ENCODE measurements around the gene PLEKHA8.

PLEKHA8 gene

GRCh38 chr7:29998489-29998888, 29.7 kb upstream of the PLEKHA8 start:
- no peaks in the 10 kb centered on the region for H3K36me3 ChIP-seq (ENCODE audit: control insufficient read depth, insufficient read depth, low read length)
- H3K9me3 ChIP-seq (ENCODE audit: control insufficient read depth, low read length) = no peaks in the 10 kb centered on the region
- no peaks in the 10 kb centered on the region for H3K27me3 ChIP-seq (ENCODE audit: control insufficient read depth, insufficient read depth, low read length)
- no peak overlapping the region for H3K9ac ChIP-seq (ENCODE audit: low read length)
- no peak overlapping the region for H3K4me3 ChIP-seq (ENCODE audit: low read length)
- no peaks in the 10 kb centered on the region for H3K4me1 ChIP-seq (ENCODE audit: control insufficient read depth, insufficient read depth, low read length)

GRCh38 chr7:30001998-30002397, 26.2 kb upstream of the PLEKHA8 start:
- H3K4me3 ChIP-seq (ENCODE audit: low read length) = no peak overlapping the region
- no peak overlapping the region for H3K9ac ChIP-seq (ENCODE audit: low read length)
- no peaks in the 10 kb centered on the region for H3K9me3 ChIP-seq (ENCODE audit: control insufficient read depth, low read length)
- H3K27me3 ChIP-seq (ENCODE audit: control insufficient read depth, insufficient read depth, low read length) = no peaks in the 10 kb centered on the region
- H3K36me3 ChIP-seq (ENCODE audit: control insufficient read depth, insufficient read depth, low read length) = no peaks in the 10 kb centered on the region
- H3K4me1 ChIP-seq (ENCODE audit: control insufficient read depth, insufficient read depth, low read length) = no peaks in the 10 kb centered on the region

- Histone ChIP-seq H3K4me3 (ENCODE audit: low read length) (no peak overlapping the region), H3K4me1 (ENCODE audit: control insufficient read depth, insufficient read depth, low read length) (no peaks in the 10 kb centered on the region), H3K9me3 (ENCODE audit: control insufficient read depth, low read length) (no peaks in the 10 kb centered on the region), H3K27me3 (ENCODE audit: control insufficient read depth, insufficient read depth, low read length) (no peaks in the 10 kb centered on the region), H3K36me3 (ENCODE audit: control insufficient read depth, insufficient read depth, low read length) (no peaks in the 10 kb centered on the region), H3K9ac (ENCODE audit: low read length) (no peak overlapping the region)
Observed at GRCh38 chr7:30003098-30003497, 25.1 kb upstream of the PLEKHA8 start.

GRCh38 chr7:30005464-30005863, 22.7 kb upstream of the PLEKHA8 start:
- Histone ChIP-seq H3K4me1 (ENCODE audit: control insufficient read depth, insufficient read depth, low read length) (no peaks in the 10 kb centered on the region), H3K36me3 (ENCODE audit: control insufficient read depth, insufficient read depth, low read length) (no peaks in the 10 kb centered on the region), H3K4me3 (ENCODE audit: low read length) (no peak overlapping the region), H3K9ac (ENCODE audit: low read length) (no peak overlapping the region), H3K9me3 (ENCODE audit: control insufficient read depth, low read length) (no peaks in the 10 kb centered on the region), H3K27me3 (ENCODE audit: control insufficient read depth, insufficient read depth, low read length) (no peaks in the 10 kb centered on the region)

GRCh38 chr7:30010021-30010420, 18.2 kb upstream of the PLEKHA8 start:
- H3K9ac ChIP-seq (ENCODE audit: low read length) = no peak overlapping the region
- H3K4me3 ChIP-seq (ENCODE audit: low read length) = no peak overlapping the region

GRCh38 chr7:30012757-30013156, 15.5 kb upstream of the PLEKHA8 start:
- H3K4me1 ChIP-seq (ENCODE audit: control insufficient read depth, insufficient read depth, low read length) = no peaks in the 10 kb centered on the region
- no peak overlapping the region for H3K4me3 ChIP-seq (ENCODE audit: low read length)
- H3K9me3 ChIP-seq (ENCODE audit: control insufficient read depth, low read length) = no peaks in the 10 kb centered on the region
- H3K27me3 ChIP-seq (ENCODE audit: control insufficient read depth, insufficient read depth, low read length) = no peaks in the 10 kb centered on the region
- no peak overlapping the region for H3K9ac ChIP-seq (ENCODE audit: low read length)
- no peaks in the 10 kb centered on the region for H3K36me3 ChIP-seq (ENCODE audit: control insufficient read depth, insufficient read depth, low read length)

More at GRCh38 chr7:30010021-30010420, 18.2 kb upstream of the PLEKHA8 start:
- H3K36me3 ChIP-seq (ENCODE audit: control insufficient read depth, insufficient read depth, low read length) = no peaks in the 10 kb centered on the region
- no peaks in the 10 kb centered on the region for H3K9me3 ChIP-seq (ENCODE audit: control insufficient read depth, low read length)
- no peaks in the 10 kb centered on the region for H3K27me3 ChIP-seq (ENCODE audit: control insufficient read depth, insufficient read depth, low read length)
- no peaks in the 10 kb centered on the region for H3K4me1 ChIP-seq (ENCODE audit: control insufficient read depth, insufficient read depth, low read length)

GRCh38 chr7:30018451-30018850, 9.8 kb upstream of the PLEKHA8 start:
- Histone ChIP-seq H3K9ac (ENCODE audit: low read length) (no peak overlapping the region), H3K36me3 (ENCODE audit: control insufficient read depth, insufficient read depth, low read length) (no peaks in the 10 kb centered on the region), H3K4me1 (ENCODE audit: control insufficient read depth, insufficient read depth, low read length) (no peaks in the 10 kb centered on the region)

GRCh38 chr7:30019387-30019786, 8.8 kb upstream of the PLEKHA8 start:
- H3K27me3 ChIP-seq (ENCODE audit: control insufficient read depth, insufficient read depth, low read length) = no peaks in the 10 kb centered on the region

More at GRCh38 chr7:30018451-30018850, 9.8 kb upstream of the PLEKHA8 start:
- Histone ChIP-seq H3K27me3 (ENCODE audit: control insufficient read depth, insufficient read depth, low read length) (no peaks in the 10 kb centered on the region), H3K4me3 (ENCODE audit: low read length) (no peak overlapping the region), H3K9me3 (ENCODE audit: control insufficient read depth, low read length) (no peaks in the 10 kb centered on the region)

GRCh38 chr7:30019960-30020359, 8.3 kb upstream of the PLEKHA8 start:
- Histone ChIP-seq H3K4me1 (ENCODE audit: control insufficient read depth, insufficient read depth, low read length) (no peaks in the 10 kb centered on the region), H3K4me3 (ENCODE audit: low read length) (no peak overlapping the region), H3K36me3 (ENCODE audit: control insufficient read depth, insufficient read depth, low read length) (no peaks in the 10 kb centered on the region), H3K27me3 (ENCODE audit: control insufficient read depth, insufficient read depth, low read length) (no peaks in the 10 kb centered on the region), H3K9ac (ENCODE audit: low read length) (no peak overlapping the region), H3K9me3 (ENCODE audit: control insufficient read depth, low read length) (no peaks in the 10 kb centered on the region)

More at GRCh38 chr7:30019387-30019786, 8.8 kb upstream of the PLEKHA8 start:
- Histone ChIP-seq H3K9me3 (ENCODE audit: control insufficient read depth, low read length) (no peaks in the 10 kb centered on the region), H3K9ac (ENCODE audit: low read length) (no peak overlapping the region), H3K4me1 (ENCODE audit: control insufficient read depth, insufficient read depth, low read length) (no peaks in the 10 kb centered on the region), H3K4me3 (ENCODE audit: low read length) (no peak overlapping the region), H3K36me3 (ENCODE audit: control insufficient read depth, insufficient read depth, low read length) (no peaks in the 10 kb centered on the region)

GRCh38 chr7:30020535-30020934, 7.7 kb upstream of the PLEKHA8 start:
- Histone ChIP-seq H3K4me3 (ENCODE audit: low read length) (no peak overlapping the region), H3K9me3 (ENCODE audit: control insufficient read depth, low read length) (no peaks in the 10 kb centered on the region), H3K4me1 (ENCODE audit: control insufficient read depth, insufficient read depth, low read length) (no peaks in the 10 kb centered on the region), H3K27me3 (ENCODE audit: control insufficient read depth, insufficient read depth, low read length) (no peaks in the 10 kb centered on the region), H3K36me3 (ENCODE audit: control insufficient read depth, insufficient read depth, low read length) (no peaks in the 10 kb centered on the region), H3K9ac (ENCODE audit: low read length) (no peak overlapping the region)

GRCh38 chr7:30022991-30023390, 5.2 kb upstream of the PLEKHA8 start:
- H3K4me1 ChIP-seq (ENCODE audit: control insufficient read depth, insufficient read depth, low read length) = no peaks in the 10 kb centered on the region
- H3K9me3 ChIP-seq (ENCODE audit: control insufficient read depth, low read length) = no peaks in the 10 kb centered on the region
- no peak overlapping the region for H3K9ac ChIP-seq (ENCODE audit: low read length)
- H3K4me3 ChIP-seq (ENCODE audit: low read length) = no peak overlapping the region
- no peaks in the 10 kb centered on the region for H3K27me3 ChIP-seq (ENCODE audit: control insufficient read depth, insufficient read depth, low read length)
- no peaks in the 10 kb centered on the region for H3K36me3 ChIP-seq (ENCODE audit: control insufficient read depth, insufficient read depth, low read length)

- Histone ChIP-seq H3K27me3 (ENCODE audit: control insufficient read depth, insufficient read depth, low read length) (no peaks in the 10 kb centered on the region), H3K4me1 (ENCODE audit: control insufficient read depth, insufficient read depth, low read length) (no peaks in the 10 kb centered on the region), H3K36me3 (ENCODE audit: control insufficient read depth, insufficient read depth, low read length) (no peaks in the 10 kb centered on the region)
Observed at GRCh38 chr7:30023524-30023923, 4.7 kb upstream of the PLEKHA8 start.

More at GRCh38 chr7:30023524-30023923, 4.7 kb upstream of the PLEKHA8 start:
- H3K9ac ChIP-seq (ENCODE audit: low read length) = no peak overlapping the region
- H3K4me3 ChIP-seq (ENCODE audit: low read length) = no peak overlapping the region
- no peaks in the 10 kb centered on the region for H3K9me3 ChIP-seq (ENCODE audit: control insufficient read depth, low read length)
